HG03439 (cell line): Measurements from ENCODE around the gene NAT14.
"Not testable (repeated sequence)": the region's sequence is repeated elsewhere in the genome, so short reads cannot be mapped to it uniquely, and the experiment has no call there.

Source experiments
- ATAC-seq: cut with Tn5 transposase; IDR thresholded peaks from one replicate; pipeline ENCODE4 v1.9.1; 2021; ENCODE audit warnings: mild to moderate bottlenecking, moderate library complexity; ENCODE audit not compliant: unreplicated experiment

NAT14 gene

GRCh38 chr19:55530996-55531395 lies 46.0 kb downstream of the NAT14 start:
- ATAC-seq = no peak

GRCh38 chr19:55534280-55534679 lies 49.3 kb downstream of the NAT14 start:
- ATAC-seq = not testable (repeated sequence)

- ATAC-seq = no peak
Measured at GRCh38 chr19:55535173-55535964, 50.4 kb downstream of the NAT14 start.

- no peak for ATAC-seq
Measured at GRCh38 chr19:55535965-55536350, 51.0 kb downstream of the NAT14 start.

- no peak for ATAC-seq
Measured at GRCh38 chr19:55536366-55536765, 51.4 kb downstream of the NAT14 start.
